K562 (cell line): ENCODE measurements around the gene PLOD1. TPM values are rescaled to one million over a fixed set of nuclear protein-coding genes. Genes with fewer than 3 reads are reported as not detected.

Source experiments
- ATAC-seq: fragments of 200-7000 bp; cut with Tn5 transposase; 3 replicates; pipeline ENCODE4 v1.9.1; 2020; ENCODE audit warnings: moderate library complexity
- BruUV-seq: library from RNA; stranded (reverse); fragments of 400-500 nt; replicated peaks from 2 replicates; lab custom pipeline; 2021; lab: Mats Ljungman, UMichigan
- CTCF ChIA-PET: fragments of 300-600 bp; formaldehyde crosslinking; extraction: SDS; loops from one replicate; lab custom pipeline; 2021; ENCODE audit warnings: low intra/inter-chr PET ratio; lab: Yijun Ruan, JAX
- POLR2A ChIA-PET: fragments of 300-600, 350-650 bp; sonication (Branson Sonifier 250); formaldehyde crosslinking; extraction: SDS; loops from one replicate; lab custom pipeline; 2021; ENCODE audit warnings: antibody characterized with exemption, inconsistent platforms; lab: Yijun Ruan, JAX
- DNase-seq, 4 experiments: peaks; one replicate each; pipeline versions ENCODE4 v3.0.0 to v3.0.0-alpha.2; 2011 to 2018; ENCODE audit warnings: low spot score in 3 of 4, mixed read lengths in 3 of 4; ENCODE audit errors: extremely low read depth in 1 of 4
- FAIRE-seq: peaks from 2 replicates; lab custom pipeline; 2011; peaks lifted over from hg19 to GRCh38; lab: Jason Lieb, UNC
- H2AFZ ChIP-seq: 2 replicates; pipeline ENCODE4 v1.6.0; 2011; ENCODE audit warnings: low read depth, low read length, control low read depth, inconsistent platforms
- H3K27ac ChIP-seq: fragments of 200-600 bp; 3 replicates; pipeline ENCODE4 v1.8.0; 2011; ENCODE audit warnings: low read depth, mild to moderate bottlenecking, control low read depth, inconsistent platforms, low read length, moderate library complexity, mixed read lengths; ENCODE audit errors: extremely low read depth
- H3K27me3 ChIP-seq, 2 experiments: fragments of 300-600 bp in 1 of 2; 2 replicates in 1 of 2; 3 replicates in 1 of 2; pipeline versions ENCODE4 v1.6.0 to v1.8.0; 2011; ENCODE audit warnings: inconsistent platforms in 2 of 2, low read length in 2 of 2, mild to moderate bottlenecking in 1 of 2, mixed read lengths in 1 of 2, moderate library complexity in 1 of 2; ENCODE audit not compliant: control insufficient read depth in 2 of 2, insufficient read depth in 2 of 2
- H3K36me3 ChIP-seq: fragments of 300-600 bp; 3 replicates; pipeline ENCODE4 v1.8.0; 2011; ENCODE audit warnings: mild to moderate bottlenecking, low read length, inconsistent platforms; ENCODE audit not compliant: control insufficient read depth, insufficient read depth
- H3K4me1 ChIP-seq, 2 experiments: fragments of 200-600 bp in 1 of 2; replicated peaks in 1 of 2; 2 replicates in 1 of 2; 3 replicates in 1 of 2; pipeline versions ENCODE4 v1.5.1 to v1.8.0; 2011; ENCODE audit warnings: inconsistent platforms in 2 of 2, low read length in 2 of 2, mild to moderate bottlenecking in 1 of 2, mixed read lengths in 1 of 2, moderate library complexity in 1 of 2; ENCODE audit not compliant: control insufficient read depth in 2 of 2, insufficient read depth in 2 of 2
- H3K4me2 ChIP-seq: 2 replicates; pipeline ENCODE4 v1.6.1; 2011; ENCODE audit warnings: low read length, control low read depth, inconsistent platforms, mixed read lengths; ENCODE audit not compliant: insufficient read depth
- H3K4me3 ChIP-seq: fragments of 200-600 bp; sonication (generic), shearing (Covaris generic); 2 replicates; pipeline ENCODE4 v1.5.1; 2016; ENCODE audit warnings: control low read depth, inconsistent platforms
- H3K79me2 ChIP-seq: fragments of 200-600 bp; 3 replicates; pipeline ENCODE4 v1.8.0; 2011; ENCODE audit warnings: low read length, inconsistent platforms; ENCODE audit not compliant: control insufficient read depth, insufficient read depth
- H3K9ac ChIP-seq, 2 experiments: 2 replicates each; pipeline versions ENCODE4 v1.6.0 to v1.6.1; 2011; ENCODE audit warnings: low read depth in 2 of 2, low read length in 2 of 2, control low read depth in 1 of 2, inconsistent platforms in 1 of 2, mild to moderate bottlenecking in 1 of 2, mixed read lengths in 1 of 2; ENCODE audit not compliant: insufficient read depth in 1 of 2
- H3K9me1 ChIP-seq: one replicate; pipeline ENCODE4 v1.6.0; 2011; ENCODE audit warnings: inconsistent platforms, mild to moderate bottlenecking, low read length, moderate library complexity; ENCODE audit not compliant: control insufficient read depth, insufficient read depth
- H3K9me3 ChIP-seq: replicated peaks from 2 replicates; pipeline ENCODE4 v1.5.1; 2011; ENCODE audit warnings: low read depth, low read length, inconsistent platforms; ENCODE audit not compliant: control insufficient read depth, insufficient read depth
- H4K20me1 ChIP-seq: replicated peaks from 2 replicates; pipeline ENCODE4 v1.6.1; 2011; ENCODE audit warnings: low read length, inconsistent platforms, mixed read lengths; ENCODE audit not compliant: control insufficient read depth, insufficient read depth
- CTBP1 ChIP-seq: fragments of 450-650 bp; IDR thresholded peaks from 2 replicates; pipeline ENCODE4 v1.6.1; 2016; ENCODE audit warnings: borderline replicate concordance
- EGR1 ChIP-seq: fragments of 450-650 bp; conservative IDR thresholded peaks from 2 replicates; pipeline ENCODE4 v1.6.1; 2017; ENCODE audit warnings: mild to moderate bottlenecking
- HMGN3 ChIP-seq: IDR thresholded peaks from 2 replicates; pipeline ENCODE4 v1.6.1; 2011; ENCODE audit warnings: borderline replicate concordance, low read depth, mild to moderate bottlenecking, mixed read lengths, low read length; ENCODE audit not compliant: insufficient read length; ENCODE audit errors: extremely low read depth
- RBM25 ChIP-seq: fragments of 200-400 bp; formaldehyde crosslinking; IDR thresholded peaks from 2 replicates; pipeline ENCODE4 v1.6.1; 2018; ENCODE audit warnings: low read length, low read depth, moderate library complexity; ENCODE audit not compliant: severe bottlenecking
- SRSF1 ChIP-seq: fragments of 200-400 bp; formaldehyde crosslinking; IDR thresholded peaks from 2 replicates; pipeline ENCODE4 v1.6.1; 2017; ENCODE audit warnings: mild to moderate bottlenecking, low read depth, low read length, moderate library complexity
- ZNF146 ChIP-seq: IDR thresholded peaks from one replicate; pipeline ENCODE4 v1.6.1; 2018; ENCODE audit warnings: missing compliant biosample characterization; ENCODE audit not compliant: unreplicated experiment
- WGBS: fragments of 100-300 bp; shearing (Covaris generic); methylation state at CpG from one replicate; pipeline ENCODE4 v1.1.6; 2016; ENCODE audit warnings: low coverage, mixed read lengths; ENCODE audit not compliant: insufficient coverage; ENCODE audit errors: missing lambda C conversion rate; 5-methylcytosine and 5-hydroxymethylcytosine counted together
- in situ Hi-C: fragments of 300-500 bp; cut with MboI; formaldehyde crosslinking; loops from 4 replicates; pipeline ENCODE4 v1.15.0; 2018; ENCODE audit warnings: inconsistent platforms, mixed read lengths
- intact Hi-C: fragments of 100-400 bp; cut with micrococcal nuclease; formaldehyde crosslinking; loops from 2 replicates; pipeline ENCODE4 v1.14.2; 2022
- polyA plus RNA-seq, 8 experiments: library from polyadenylated mRNA; depleted of rRNA in 4 of 8; stranded (reverse) in 5 of 8; unstranded in 3 of 8; fragments of >200 nt; fragmentation: Nextera tagmentation in 2 of 8; fragmentation: Illumina TruSeq in 1 of 8; extraction: Ambion mirVana in 2 of 8; extraction: Trizol in 1 of 8; gene quantifications; 2 replicates each; pipeline versions ENCODE4 v1.2.1 to v1.2.3, GENCODE V29; 2011 to 2014; ENCODE audit warnings: inconsistent platforms in 1 of 8, missing spikeins in 1 of 8
- total RNA-seq, 7 experiments: library from RNA; depleted of rRNA in 6 of 7; stranded (reverse); fragments of >200 nt in 6 of 7; fragmentation: Illumina TruSeq in 2 of 7; extraction: Trizol in 2 of 7; gene quantifications; 2 replicates each; pipeline versions ENCODE4 v1.2.1 to v1.2.3, GENCODE V29; 2011 to 2021; ENCODE audit warnings: low replicate concordance in 1 of 7

Gene PLOD1
- total and polyA plus RNA-seq, 9 of the 15 experiments (the other 6 are each of a cell fraction or from before 2014, with no cell fraction given): 16.6 to 90.8 (median 52.7) TPM

- POLR2A ChIA-PET: interaction anchor here (1.3 kb wide), 1 partner anchor 77 kb away, joined by 4 read pairs; no protein-coding TSS in a partner anchor
- no TSS peak for BruUV-seq
Measured at GRCh38 chr1:11904978-11905377, 29.5 kb upstream of the PLOD1 start.

GRCh38 chr1:11906870-11907269 lies 27.6 kb upstream of the PLOD1 start:
- ChIA-PET POLR2A (interaction anchor here (0.5 to 5.3 kb wide), 8 partner anchors 13 to 126 kb away, joined by 5 to 304 read pairs (median 94); partner anchors contain the start of gene NPPA), CTCF (interaction anchor here (1.5 to 2.7 kb wide), 3 partner anchors 13 to 68 kb away, joined by 3 to 20 read pairs (median 7); no protein-coding TSS in a partner anchor)
- no peak for TF ChIP-seq CTBP1
- TF ChIP-seq HMGN3: no peak
- no peak overlapping the region for H3K27ac ChIP-seq
- peak overlapping the region in 1 of 2 experiments; percentile 57; a peak in 1 of 4 replicates for H3K9ac ChIP-seq
- WGBS: 61% methylated on average over 4 of the region's 10 CpGs
- DNase-seq (no peak), FAIRE-seq (no peak), ATAC-seq (no peak)
- H3K9me3 ChIP-seq: no peaks in the 10 kb centered on the region
- H3K79me2 ChIP-seq: no peaks in the 10 kb centered on the region
- H3K9me1 ChIP-seq: no peaks in the 10 kb centered on the region
- no peak overlapping the region for H3K4me3 ChIP-seq
- BruUV-seq: no TSS peak
- no peaks in the 10 kb centered on the region for H4K20me1 ChIP-seq
- 0 out of 2 replicates have a peak overlapping the region, but pooled peaks have one; percentile 45 for H2AFZ ChIP-seq
- intact Hi-C loops (loop anchor here (1.0 to 5.0 kb wide), 3 partner anchors 25 to 110 kb away; partner anchors contain the start of genes MFN2 and MIIP), in situ Hi-C loops (no loop called here)
- H3K27me3 ChIP-seq: no peaks in the 10 kb centered on the region
- peaks cover 15 to 27% of the 10 kb centered on the region in 2 experiments for H3K4me1 ChIP-seq
- no peak overlapping the region for H3K4me2 ChIP-seq
- no peaks in the 10 kb centered on the region for H3K36me3 ChIP-seq

More at GRCh38 chr1:11904978-11905377, 29.5 kb upstream of the PLOD1 start:
- Histone ChIP-seq H3K9ac (no peak overlapping the region), H3K9me1 (no peaks in the 10 kb centered on the region), H3K4me2 (no peak overlapping the region), H3K79me2 (no peaks in the 10 kb centered on the region), H3K4me3 (no peak overlapping the region), H4K20me1 (no peaks in the 10 kb centered on the region), H3K27ac (no peak overlapping the region), H3K36me3 (no peaks in the 10 kb centered on the region), H3K4me1 (peaks cover 5 to 17% of the 10 kb centered on the region in 2 experiments; a peak in 4 of 5 replicates), H2AFZ (no peak overlapping the region), H3K27me3 (no peaks in the 10 kb centered on the region; a peak in 1 of 5 replicates), H3K9me3 (no peaks in the 10 kb centered on the region)
- TF ChIP-seq SRSF1 (no peak), EGR1 (no peak), RBM25 (peak; percentile 38), ZNF146 (CRISPR knock-in tag) (peak; percentile 75)
- intact Hi-C loops (loop anchor here (5.0 kb wide), 2 partner anchors 77 to 112 kb away; partner anchors contain the start of genes MFN2 and MIIP), in situ Hi-C loops (no loop called here)
- CTCF ChIA-PET: interaction anchor here (1.7 kb wide), 1 partner anchor 66 kb away, joined by 11 read pairs; no protein-coding TSS in a partner anchor
- no peak for FAIRE-seq
- no peak for ATAC-seq
- 78% methylated on average over 4 of the region's 5 CpGs for WGBS
- DNase-seq: no peak
